Mononuclear cell (primary cell): ENCODE data around the gene LRP6. TPM values are rescaled to one million over a fixed set of nuclear protein-coding genes. Genes with fewer than 3 reads are reported as not detected.

Experiments used
- H3K27me3 ChIP-seq: 2 replicates; pipeline ENCODE4 v1.6.0; 2011; ENCODE audit warnings: low read length, control low read depth; ENCODE audit not compliant: insufficient read depth
- H3K4me1 ChIP-seq: 2 replicates; pipeline ENCODE4 v1.5.1; 2011; ENCODE audit warnings: mild to moderate bottlenecking, low read length, control low read depth; ENCODE audit not compliant: insufficient read depth
- H3K4me3 ChIP-seq: 2 replicates; pipeline ENCODE4 v1.5.1; 2011; ENCODE audit warnings: mild to moderate bottlenecking, low read length, moderate library complexity
- H3K9me3 ChIP-seq: 2 replicates; pipeline ENCODE4 v1.5.1; 2011; ENCODE audit warnings: low read depth, mild to moderate bottlenecking, control low read depth, low read length
- total RNA-seq: library from RNA; depleted of rRNA; stranded (reverse); fragments of >200 nt; gene quantifications from one replicate; pipeline ENCODE4 v1.2.3, GENCODE V29; 2012

LRP6 gene
- total RNA-seq, 1 donor, result 4.9 TPM

DNA sequence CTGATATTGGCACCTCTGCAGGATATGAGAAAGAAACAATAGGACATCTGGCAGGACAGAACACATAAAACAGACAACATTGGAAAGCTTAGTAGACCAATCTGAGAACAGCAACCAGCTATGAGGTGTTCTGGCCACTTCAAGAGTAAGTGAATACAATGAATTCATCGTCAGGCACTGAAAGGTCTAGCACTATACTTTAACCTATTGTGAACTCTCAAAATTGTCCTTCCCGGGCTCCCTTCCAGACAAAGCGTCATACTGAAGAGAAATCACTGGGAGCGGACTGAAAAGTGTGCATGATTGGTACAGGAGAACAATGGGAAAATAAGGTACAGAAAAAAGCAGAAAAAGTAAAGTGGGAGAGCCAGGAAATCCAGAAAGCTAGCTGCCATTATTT lies 75.8 kb downstream of the LRP6 start:
- Histone ChIP-seq H3K4me1 (no peaks in the 10 kb centered on the region), H3K9me3 (no peaks in the 10 kb centered on the region), H3K27me3 (peaks cover 7% of the 10 kb centered on the region), H3K4me3 (no peak overlapping the region)

DNA sequence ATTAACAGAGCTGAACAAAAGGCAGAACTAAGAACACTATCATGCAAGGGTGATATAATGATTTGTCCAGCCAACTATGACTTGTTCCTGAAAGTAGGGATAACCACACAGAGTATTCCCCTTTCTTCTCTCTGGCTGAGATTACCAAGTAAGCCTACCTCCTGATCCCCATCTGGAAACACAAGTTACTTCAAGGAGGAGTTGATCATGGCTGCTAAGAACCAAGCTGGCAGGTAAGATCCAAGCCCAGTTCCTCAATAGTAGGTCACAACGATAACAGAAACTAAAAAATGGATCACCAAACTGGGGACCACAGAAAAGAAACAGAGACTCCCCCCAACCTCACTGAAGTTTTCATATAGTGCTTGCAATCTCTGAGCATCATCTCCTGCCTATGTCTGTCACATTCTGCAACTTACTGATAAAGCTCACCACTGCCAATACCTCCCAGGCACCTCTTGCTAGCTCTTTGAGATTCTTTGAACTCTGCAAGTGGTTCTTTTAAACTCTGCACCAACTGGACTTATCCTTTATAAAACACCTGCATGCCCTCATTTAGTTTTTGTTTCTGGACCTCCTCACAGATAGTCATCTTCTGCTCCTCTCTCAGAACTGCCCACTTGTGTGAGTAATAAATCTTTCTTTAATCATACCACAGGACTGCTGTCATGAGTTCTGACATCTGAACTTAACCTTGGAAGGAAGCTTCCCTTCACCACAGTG lies 76.6 kb downstream of the LRP6 start:
- H3K4me1 ChIP-seq, result no peaks in the 10 kb centered on the region
- H3K27me3 ChIP-seq, result peaks cover 7% of the 10 kb centered on the region
- H3K9me3 ChIP-seq, result no peaks in the 10 kb centered on the region
- no peak overlapping the region for H3K4me3 ChIP-seq

DNA sequence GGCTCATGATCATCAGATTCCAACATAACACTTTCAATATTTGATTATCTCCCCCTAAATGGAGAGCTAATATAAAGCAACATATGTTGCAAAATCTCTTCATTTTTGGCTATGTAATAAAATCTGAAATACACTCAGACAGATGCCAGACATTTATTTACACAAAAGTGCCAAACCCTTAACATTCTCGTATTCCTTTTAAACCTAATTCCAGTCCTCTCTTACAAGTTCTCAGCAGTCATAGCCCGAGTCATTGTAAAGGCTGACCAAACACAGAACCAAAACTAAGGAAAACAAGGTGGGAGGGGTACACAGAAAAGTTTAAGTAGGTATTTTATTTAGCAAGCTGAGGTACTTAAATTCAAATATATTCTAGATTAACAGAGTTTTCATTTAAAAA lies 81.4 kb downstream of the LRP6 start:
- H3K4me1 ChIP-seq, result no peaks in the 10 kb centered on the region
- H3K27me3 ChIP-seq, result peaks cover 5% of the 10 kb centered on the region

DNA sequence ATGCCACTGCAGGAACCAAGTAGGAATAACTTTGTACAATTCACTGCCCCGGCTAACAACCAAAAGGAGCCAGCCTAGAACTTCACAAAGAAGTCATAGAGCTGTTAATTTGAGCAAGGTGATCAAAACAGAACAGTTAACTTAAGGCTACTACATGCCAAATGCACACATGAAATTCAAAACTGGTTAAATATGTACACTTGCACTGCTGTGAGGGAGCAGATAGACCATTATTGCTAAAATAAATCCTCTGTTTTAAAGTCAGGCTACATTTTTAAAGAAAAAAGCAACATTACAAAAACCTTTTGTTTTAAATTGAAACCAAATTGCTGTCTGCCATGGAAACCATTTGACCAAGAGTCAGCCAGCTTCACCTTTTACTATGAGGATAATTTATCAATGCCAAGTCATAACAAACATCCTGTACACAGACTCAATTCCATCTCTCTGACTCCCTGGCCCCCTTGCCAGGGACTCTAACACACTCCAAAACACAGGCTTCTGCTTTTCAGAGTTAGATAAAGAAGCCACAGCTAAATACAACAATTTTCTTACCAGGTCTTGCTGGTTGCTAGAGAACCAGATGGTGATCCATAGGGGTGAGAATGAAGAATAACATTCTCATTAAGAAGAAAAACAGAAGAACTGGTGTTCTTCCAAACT lies 84.0 kb downstream of the LRP6 start:
- H3K9me3 ChIP-seq, result no peaks in the 10 kb centered on the region
- no peaks in the 10 kb centered on the region for H3K4me1 ChIP-seq
- peaks cover 8% of the 10 kb centered on the region for H3K27me3 ChIP-seq
- no peak overlapping the region for H3K4me3 ChIP-seq

More for the DNA sequence above, 81.4 kb downstream of the LRP6 start:
- H3K9me3 ChIP-seq, result no peaks in the 10 kb centered on the region
- H3K4me3 ChIP-seq, result no peak overlapping the region

DNA sequence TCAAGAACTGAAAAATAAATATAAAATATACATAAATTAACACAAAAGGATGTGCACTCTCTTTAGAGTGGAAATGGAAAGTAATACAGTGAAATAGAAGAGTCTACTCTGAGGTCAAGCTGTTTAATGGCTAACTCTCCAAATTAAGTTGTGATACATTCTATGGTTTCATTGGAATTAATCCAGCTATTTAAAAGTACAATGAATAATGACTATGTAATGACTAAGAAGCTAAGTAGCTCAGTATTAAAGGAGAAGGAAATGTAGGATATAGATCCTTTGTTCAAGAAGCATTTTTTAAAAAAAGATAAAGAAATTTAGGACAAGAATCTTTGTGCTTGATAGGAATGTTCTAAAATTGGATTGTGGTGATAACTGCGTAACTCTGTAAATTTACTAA lies 85.3 kb downstream of the LRP6 start:
- no peaks in the 10 kb centered on the region for H3K9me3 ChIP-seq
- peaks cover 8% of the 10 kb centered on the region for H3K27me3 ChIP-seq
- H3K4me1 ChIP-seq, result no peaks in the 10 kb centered on the region
- H3K4me3 ChIP-seq, result no peak overlapping the region

DNA sequence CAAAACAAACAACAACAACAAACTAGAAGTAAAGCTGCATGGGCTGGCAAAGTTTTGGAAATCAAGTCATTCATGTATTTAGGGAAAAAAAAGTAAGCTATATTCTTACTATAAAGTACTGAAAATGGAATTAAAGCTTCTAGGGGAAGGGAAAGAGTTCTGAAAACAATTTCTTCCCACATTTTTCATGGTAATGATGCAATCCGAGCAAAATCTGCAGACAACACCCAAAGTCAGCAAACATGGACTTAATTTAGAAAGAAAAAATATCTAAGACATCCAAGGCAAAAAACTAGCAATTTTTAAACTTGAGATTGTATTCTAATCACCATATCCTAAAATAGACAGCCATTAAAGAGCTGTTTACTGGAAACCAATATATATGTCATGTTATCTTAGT lies 86.3 kb downstream of the LRP6 start:
- Histone ChIP-seq H3K4me3 (no peak overlapping the region), H3K9me3 (no peaks in the 10 kb centered on the region), H3K27me3 (peaks cover 12% of the 10 kb centered on the region), H3K4me1 (no peaks in the 10 kb centered on the region)

DNA sequence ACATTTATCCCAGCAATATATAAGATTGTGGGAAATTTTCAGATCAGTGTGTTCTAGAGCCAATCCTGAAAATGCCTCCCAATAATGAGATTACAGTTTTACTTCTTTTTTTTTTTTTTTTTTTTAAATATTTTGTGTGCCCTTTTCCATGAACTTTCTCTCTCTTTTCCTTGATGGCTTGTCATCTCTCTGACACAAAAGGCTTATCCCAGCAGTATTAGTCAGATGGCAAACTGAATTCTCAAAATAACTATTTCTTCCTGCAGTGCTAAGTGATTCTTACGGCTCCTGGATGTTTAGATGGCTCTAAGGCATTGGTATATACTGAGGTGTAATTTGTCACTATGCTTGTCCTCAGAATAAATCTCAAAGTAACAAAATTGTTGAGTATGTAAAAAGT lies 86.7 kb downstream of the LRP6 start:
- no peak overlapping the region for H3K4me3 ChIP-seq
- H3K9me3 ChIP-seq, result no peaks in the 10 kb centered on the region
- H3K4me1 ChIP-seq, result no peaks in the 10 kb centered on the region
- peaks cover 12% of the 10 kb centered on the region for H3K27me3 ChIP-seq

DNA sequence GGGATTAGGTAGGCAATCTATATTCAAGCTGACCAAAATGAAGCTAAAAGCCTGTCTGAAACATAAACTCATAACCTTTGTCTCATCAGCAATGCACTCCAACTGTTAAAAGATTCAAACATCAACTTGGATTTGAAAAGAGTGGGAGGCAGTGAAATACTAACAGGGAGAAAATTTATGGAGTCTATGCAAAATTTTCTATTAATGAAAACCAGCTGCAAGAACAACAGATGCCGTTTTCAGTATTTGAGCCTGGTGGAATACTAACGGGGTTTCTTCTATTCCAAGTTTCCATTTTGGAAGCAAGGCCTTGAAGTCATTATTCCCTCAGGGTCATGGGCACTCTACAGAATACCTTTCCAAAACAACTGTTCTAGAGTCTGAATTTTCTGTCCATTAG lies 88.3 kb downstream of the LRP6 start:
- Histone ChIP-seq H3K27me3 (peaks cover 12% of the 10 kb centered on the region), H3K9me3 (no peaks in the 10 kb centered on the region), H3K4me3 (no peak overlapping the region), H3K4me1 (no peaks in the 10 kb centered on the region)

DNA sequence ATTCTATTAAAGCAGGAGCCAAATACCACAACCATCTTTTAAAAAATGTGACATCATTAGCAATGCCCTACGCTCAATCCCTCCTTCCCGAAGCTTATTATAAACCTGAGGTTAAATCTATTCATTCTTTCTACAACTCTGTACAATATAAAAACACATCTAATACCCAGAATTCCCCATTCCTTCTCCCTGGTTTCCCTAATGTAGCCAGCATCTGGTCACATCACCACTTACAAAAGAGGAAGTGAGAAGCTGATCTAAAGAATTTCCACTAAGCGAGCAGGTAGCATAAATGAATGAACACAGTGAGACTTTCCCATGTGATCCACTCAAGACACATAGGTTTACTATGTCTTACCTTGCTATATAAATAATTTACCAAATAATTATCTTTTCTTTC lies 90.4 kb downstream of the LRP6 start:
- peaks cover 7% of the 10 kb centered on the region for H3K27me3 ChIP-seq
- no peaks in the 10 kb centered on the region for H3K4me1 ChIP-seq
- no peaks in the 10 kb centered on the region for H3K9me3 ChIP-seq
- H3K4me3 ChIP-seq, result no peak overlapping the region

DNA sequence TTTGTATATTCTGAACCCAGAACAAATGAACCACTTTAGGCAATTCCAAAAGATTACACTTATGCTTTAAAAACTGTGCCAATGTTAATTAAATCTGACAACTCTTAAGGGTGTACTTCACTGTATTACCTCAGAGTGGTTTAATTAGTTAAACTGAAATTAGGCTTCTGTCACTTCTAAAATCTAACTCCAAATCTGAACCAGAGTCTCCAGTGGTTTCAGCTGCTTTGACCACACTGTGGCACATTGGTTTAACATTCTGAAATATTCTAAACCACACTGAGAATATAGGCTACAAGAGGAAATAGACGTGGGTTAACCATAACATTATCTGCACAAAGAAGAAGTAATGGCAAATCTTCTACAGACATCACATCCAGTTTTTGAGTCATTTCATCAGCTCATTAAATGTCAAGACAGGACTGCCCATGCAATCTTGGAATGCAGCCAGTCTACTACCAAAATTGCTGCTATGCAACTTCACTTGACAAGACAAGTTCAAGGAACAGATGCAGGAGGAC lies 94.8 kb downstream of the LRP6 start:
- Histone ChIP-seq H3K27me3 (peaks cover 10% of the 10 kb centered on the region), H3K4me3 (no peak overlapping the region), H3K4me1 (no peaks in the 10 kb centered on the region), H3K9me3 (no peaks in the 10 kb centered on the region)

DNA sequence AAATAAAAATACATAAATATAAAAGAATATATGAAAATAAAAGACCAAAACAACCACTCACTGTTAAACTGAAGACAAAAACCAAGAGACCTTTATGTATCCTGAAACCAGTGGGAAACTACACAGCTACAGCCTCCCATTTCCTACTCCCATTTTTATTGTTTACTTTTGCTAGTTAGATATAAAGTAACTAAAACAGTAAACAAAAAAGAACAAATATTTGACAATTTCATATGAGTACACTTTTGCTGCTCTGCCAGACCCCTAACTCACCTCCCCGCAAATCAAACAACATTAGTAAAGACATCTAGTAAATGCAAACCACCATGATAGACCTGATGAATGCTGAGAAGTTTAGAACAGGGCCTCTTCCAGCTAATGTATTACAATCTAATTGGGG lies 99.0 kb downstream of the LRP6 start:
- H3K4me1 ChIP-seq, result no peaks in the 10 kb centered on the region

DNA sequence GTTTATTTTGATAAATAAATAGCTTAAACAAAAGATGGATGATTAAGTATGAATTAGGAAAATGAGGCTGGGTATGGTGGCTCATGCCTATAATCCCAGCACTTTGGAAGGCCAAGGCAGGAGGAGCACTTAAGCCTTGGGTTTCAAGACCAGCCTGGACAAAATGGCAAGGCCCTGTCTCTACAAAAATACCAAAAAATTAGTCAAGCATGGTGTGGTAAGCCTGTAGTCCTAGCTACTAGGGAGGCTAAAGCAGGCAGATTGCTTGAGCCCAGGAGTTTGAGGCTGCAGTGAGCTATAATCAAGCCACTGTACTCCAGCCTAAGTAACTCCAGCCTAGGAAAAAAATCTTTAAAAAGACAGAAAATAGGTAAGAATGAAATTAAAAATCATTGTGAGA lies 100.1 kb downstream of the LRP6 start:
- no peaks in the 10 kb centered on the region for H3K4me1 ChIP-seq
- no peaks in the 10 kb centered on the region for H3K9me3 ChIP-seq
- peaks cover 9% of the 10 kb centered on the region for H3K27me3 ChIP-seq
- H3K4me3 ChIP-seq, result no peak overlapping the region

More for the DNA sequence above, 99.0 kb downstream of the LRP6 start:
- Histone ChIP-seq H3K9me3 (no peaks in the 10 kb centered on the region), H3K4me3 (no peak overlapping the region), H3K27me3 (peaks cover 9% of the 10 kb centered on the region)

DNA sequence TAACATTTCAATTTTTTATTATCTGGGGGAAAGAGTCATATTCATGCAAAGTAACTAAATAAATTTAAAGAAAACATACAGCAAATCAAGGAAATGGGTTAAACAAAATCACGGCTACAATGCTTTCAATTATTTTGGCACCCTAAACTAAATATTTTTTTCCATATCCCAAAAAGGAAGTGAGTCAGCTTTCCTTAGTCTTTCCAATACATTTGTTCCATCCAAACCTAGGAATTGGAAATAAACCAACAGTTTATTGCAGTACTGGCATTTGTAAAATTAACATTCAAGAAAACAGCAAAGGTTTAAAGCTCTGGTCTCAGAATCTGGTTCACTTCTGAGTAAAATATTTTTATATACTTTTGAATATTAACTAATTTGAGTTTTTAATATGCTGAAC lies 106.9 kb downstream of the LRP6 start:
- H3K27me3 ChIP-seq, result no peaks in the 10 kb centered on the region

DNA sequence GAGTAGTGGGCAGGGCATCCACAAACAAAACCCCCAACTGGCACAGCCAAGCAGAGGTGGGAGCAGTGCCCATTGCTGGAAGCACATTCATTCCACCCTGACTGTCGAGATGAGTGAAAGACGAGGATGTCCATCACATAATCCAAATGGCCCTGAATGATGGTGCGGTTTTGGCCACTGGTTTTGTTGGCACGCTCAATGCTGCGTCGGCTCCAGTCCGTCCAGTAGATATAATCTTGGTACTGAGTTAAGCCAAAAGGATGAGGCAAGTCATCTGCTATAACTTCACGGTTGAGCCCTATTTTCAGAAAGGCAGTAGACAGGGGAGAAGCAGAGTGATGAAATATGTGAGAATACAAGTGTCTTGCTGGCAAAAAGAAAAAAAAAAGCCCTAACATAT lies 108.0 kb downstream of the LRP6 start:
- Histone ChIP-seq H3K4me3 (no peak overlapping the region), H3K4me1 (no peaks in the 10 kb centered on the region), H3K27me3 (no peaks in the 10 kb centered on the region), H3K9me3 (no peaks in the 10 kb centered on the region)

More for the DNA sequence above, 106.9 kb downstream of the LRP6 start:
- Histone ChIP-seq H3K9me3 (no peaks in the 10 kb centered on the region), H3K4me1 (no peaks in the 10 kb centered on the region), H3K4me3 (no peak overlapping the region)

DNA sequence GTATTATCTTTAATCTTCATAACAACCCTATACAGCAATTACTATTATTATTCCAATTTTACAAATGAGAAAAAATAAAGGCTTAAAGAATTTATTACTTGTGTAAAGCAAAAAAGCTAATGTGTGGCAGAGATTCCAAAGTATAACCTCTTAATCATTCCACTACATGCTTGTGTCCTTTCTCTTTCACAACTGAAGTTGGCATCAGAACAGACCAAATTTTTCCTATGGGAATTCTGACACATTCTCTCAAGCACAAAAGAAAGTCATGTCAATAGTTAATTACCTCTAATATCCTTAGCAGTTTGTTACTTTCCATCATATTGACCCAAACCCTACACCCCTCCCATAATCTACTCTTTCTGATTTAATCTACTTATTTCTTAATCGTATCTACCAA lies 109.4 kb downstream of the LRP6 start:
- Histone ChIP-seq H3K4me3 (no peak overlapping the region), H3K27me3 (no peaks in the 10 kb centered on the region), H3K4me1 (no peaks in the 10 kb centered on the region), H3K9me3 (no peaks in the 10 kb centered on the region)

DNA sequence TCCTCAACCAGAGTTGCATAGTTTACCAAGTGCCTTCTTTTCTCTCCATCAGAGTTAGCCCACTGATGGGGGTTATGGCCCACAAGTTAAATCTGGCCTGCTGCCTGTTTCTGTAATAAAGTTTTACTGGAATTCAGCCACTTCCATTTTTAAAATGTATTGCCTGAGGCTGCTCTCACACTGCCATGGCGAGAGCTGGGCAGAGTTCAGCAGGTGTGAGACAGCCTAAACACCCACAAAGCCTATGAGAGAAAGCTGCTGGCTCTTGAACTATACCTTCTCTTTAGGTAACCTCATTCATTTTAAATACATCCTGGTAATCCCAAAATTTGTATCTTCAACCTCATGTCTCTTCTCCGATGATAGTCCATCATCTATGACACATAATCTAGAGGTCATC lies 110.0 kb downstream of the LRP6 start:
- Histone ChIP-seq H3K9me3 (no peaks in the 10 kb centered on the region), H3K27me3 (no peaks in the 10 kb centered on the region), H3K4me3 (no peak overlapping the region), H3K4me1 (no peaks in the 10 kb centered on the region)
